ENCODE results near the gene DAGLA. TPM values are rescaled to one million over a fixed set of nuclear protein-coding genes. Genes with fewer than 3 reads are reported as not detected.
"Not testable (repeated sequence)": the region's sequence is repeated elsewhere in the genome, so short reads cannot be mapped to it uniquely, and the experiment has no call there.

Gene DAGLA
- total RNA-seq, 1 donor, result 3.6 TPM

DNA sequence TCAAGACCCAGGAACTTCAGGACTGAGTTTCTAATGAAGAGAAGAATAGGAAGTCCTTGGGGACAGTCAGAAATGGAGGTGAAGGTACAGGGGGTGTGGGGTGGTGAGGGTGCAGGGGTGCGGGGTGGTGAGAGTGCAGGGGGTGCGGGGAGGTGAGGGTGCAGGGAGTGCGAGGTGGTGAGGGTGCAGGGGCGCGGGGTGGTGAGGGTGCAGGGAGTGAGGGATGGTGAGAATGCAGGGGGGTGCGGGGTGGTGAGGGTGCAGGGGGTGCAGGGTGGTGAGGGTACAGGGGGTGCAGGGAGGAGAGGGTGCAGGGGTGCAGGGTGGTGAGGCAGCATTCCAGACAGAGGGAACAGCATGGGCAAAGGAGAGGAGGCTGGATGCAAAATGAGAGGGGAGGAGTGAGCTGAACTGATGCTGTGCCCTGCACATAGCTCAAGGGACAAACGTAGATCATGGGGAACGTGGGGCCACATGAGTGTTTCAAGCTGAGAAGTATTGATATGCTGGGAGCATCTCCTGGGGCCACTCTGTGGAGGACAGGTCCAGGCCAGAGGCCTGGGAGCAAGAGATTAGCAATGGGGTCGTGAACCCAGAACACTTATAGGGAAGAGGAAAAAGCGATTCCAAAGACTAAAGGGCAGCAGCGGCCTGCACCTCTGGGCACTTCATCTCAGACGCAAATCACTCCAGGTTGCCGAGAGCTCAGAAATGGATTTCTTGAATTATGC is 23.7 kb upstream of the DAGLA start:
- no peak overlapping the region for H3K4me3 ChIP-seq (ENCODE audit: insufficient read depth, low read length)
- H3K27ac ChIP-seq (ENCODE audit: low read depth, low read length), result no peak overlapping the region
- H2AFZ ChIP-seq (ENCODE audit: low read length), result no peak overlapping the region
- H3K79me2 ChIP-seq (ENCODE audit: insufficient read depth, low read length), result no peaks in the 10 kb centered on the region
- no peaks in the 10 kb centered on the region for H3K9me3 ChIP-seq (ENCODE audit: low read depth, low read length)
- DNase-seq (ENCODE audit: insufficient read length, low spot score, missing footprints), result no peak
- no peaks in the 10 kb centered on the region for H4K20me1 ChIP-seq (ENCODE audit: insufficient read depth, low read length)
- H3K36me3 ChIP-seq (ENCODE audit: insufficient read depth, low read length), result no peaks in the 10 kb centered on the region
- H3K27me3 ChIP-seq (ENCODE audit: insufficient read depth, low read length), result peaks cover 12% of the 10 kb centered on the region
- TF ChIP-seq, protein P1, sequence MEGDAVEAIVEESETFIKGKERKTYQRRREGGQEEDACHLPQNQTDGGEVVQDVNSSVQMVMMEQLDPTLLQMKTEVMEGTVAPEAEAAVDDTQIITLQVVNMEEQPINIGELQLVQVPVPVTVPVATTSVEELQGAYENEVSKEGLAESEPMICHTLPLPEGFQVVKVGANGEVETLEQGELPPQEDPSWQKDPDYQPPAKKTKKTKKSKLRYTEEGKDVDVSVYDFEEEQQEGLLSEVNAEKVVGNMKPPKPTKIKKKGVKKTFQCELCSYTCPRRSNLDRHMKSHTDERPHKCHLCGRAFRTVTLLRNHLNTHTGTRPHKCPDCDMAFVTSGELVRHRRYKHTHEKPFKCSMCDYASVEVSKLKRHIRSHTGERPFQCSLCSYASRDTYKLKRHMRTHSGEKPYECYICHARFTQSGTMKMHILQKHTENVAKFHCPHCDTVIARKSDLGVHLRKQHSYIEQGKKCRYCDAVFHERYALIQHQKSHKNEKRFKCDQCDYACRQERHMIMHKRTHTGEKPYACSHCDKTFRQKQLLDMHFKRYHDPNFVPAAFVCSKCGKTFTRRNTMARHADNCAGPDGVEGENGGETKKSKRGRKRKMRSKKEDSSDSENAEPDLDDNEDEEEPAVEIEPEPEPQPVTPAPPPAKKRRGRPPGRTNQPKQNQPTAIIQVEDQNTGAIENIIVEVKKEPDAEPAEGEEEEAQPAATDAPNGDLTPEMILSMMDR (IDR thresholded peaks at IDR 0.05; ENCODE audit: extremely low read depth, low read depth, low read length), result no peak
- H3K4me2 ChIP-seq (ENCODE audit: insufficient read depth, low read length), result no peak overlapping the region
- H3K4me1 ChIP-seq (ENCODE audit: insufficient read depth, low read length), result no peaks in the 10 kb centered on the region

DNA sequence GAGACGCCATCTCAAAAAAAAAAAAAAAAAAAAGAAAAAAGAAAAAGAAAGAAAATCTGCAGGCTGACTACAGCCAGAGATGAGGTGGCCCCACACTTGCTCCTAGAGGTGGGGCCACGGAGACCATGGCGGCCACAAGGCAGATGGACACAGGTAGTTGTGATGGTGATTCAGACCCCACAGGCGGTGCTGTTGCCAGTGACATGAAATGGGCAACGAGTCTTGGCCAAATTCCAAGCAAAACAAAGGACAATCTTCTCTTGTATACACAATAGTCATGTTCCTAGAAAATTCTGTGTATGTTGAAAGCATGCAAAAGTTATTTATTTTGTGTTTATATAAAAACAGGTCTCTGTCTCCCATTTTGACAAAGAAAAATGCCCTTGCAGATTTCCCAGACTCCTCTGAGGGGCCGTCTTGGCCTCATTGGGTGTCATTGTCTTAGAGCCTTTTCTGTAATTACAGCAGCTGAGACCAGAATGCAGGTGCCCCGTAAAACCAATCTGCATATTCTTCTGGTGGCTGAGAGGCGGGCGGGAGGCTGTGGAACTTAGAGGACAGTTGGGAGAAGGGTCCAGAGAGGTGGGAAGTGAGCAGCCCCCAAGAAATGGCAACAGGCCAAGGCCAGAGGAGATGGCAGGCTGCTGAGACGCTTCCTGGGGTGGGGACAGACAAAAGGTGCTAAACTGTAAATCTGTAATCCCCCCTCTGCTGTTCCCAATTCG is 22.5 kb upstream of the DAGLA start:
- Histone ChIP-seq H4K20me1 (ENCODE audit: insufficient read depth, low read length) (no peaks in the 10 kb centered on the region), H3K36me3 (ENCODE audit: insufficient read depth, low read length) (no peaks in the 10 kb centered on the region), H3K4me3 (ENCODE audit: insufficient read depth, low read length) (no peak overlapping the region), H2AFZ (ENCODE audit: low read length) (no peak overlapping the region), H3K9me3 (ENCODE audit: low read depth, low read length) (no peaks in the 10 kb centered on the region), H3K79me2 (ENCODE audit: insufficient read depth, low read length) (no peaks in the 10 kb centered on the region), H3K27ac (ENCODE audit: low read depth, low read length) (no peak overlapping the region), H3K4me2 (ENCODE audit: insufficient read depth, low read length) (no peak overlapping the region), H3K4me1 (ENCODE audit: insufficient read depth, low read length) (no peaks in the 10 kb centered on the region), H3K27me3 (ENCODE audit: insufficient read depth, low read length) (peaks cover 18% of the 10 kb centered on the region)
- TF ChIP-seq, protein P1 (IDR thresholded peaks at IDR 0.05; ENCODE audit: extremely low read depth, low read depth, low read length), result no peak
- no peak for DNase-seq (ENCODE audit: insufficient read length, low spot score, missing footprints)

DNA sequence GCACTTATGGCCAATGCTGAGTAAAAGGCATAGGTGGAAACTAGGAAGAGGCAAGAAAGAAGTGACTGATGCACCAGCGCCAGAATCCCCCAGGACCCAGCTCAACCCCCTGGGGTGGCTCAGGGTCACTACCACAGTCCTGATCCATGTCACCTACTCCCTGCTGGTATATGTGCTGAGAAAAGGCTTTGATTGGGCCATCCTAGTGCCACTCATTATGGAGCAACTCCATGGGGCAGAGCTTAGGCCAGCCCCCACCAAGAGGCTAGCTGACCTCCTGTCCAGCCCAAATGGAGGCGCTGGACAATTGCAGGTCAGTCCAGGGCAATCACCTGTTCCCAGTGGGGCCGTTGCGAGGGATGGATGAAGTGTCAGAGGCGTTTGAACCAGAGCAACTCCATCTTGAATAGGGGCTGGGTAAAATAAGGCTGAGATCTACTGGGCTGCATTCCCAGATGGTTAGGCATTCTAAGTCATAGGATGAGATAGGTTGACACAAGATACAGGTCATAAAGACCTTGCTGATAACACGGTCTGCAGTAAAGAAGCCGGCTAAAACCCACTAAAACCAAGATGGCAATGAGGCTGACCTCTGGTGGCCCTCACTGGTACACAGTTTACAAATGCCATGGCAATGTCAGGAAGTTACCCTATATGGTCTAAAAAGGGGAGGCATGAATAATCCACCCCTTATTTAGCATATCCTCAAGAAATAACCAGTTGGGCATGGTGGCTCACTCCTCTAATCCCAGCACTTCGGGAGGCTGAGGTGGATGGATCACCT is 20.6 kb upstream of the DAGLA start:
- H3K27me3 ChIP-seq (ENCODE audit: insufficient read depth, low read length), result peaks cover 9% of the 10 kb centered on the region
- no peak overlapping the region for H3K4me2 ChIP-seq (ENCODE audit: insufficient read depth, low read length)
- no peak overlapping the region for H3K4me3 ChIP-seq (ENCODE audit: insufficient read depth, low read length)
- H3K27ac ChIP-seq (ENCODE audit: low read depth, low read length), result no peak overlapping the region
- DNase-seq (ENCODE audit: insufficient read length, low spot score, missing footprints), result no peak
- no peak overlapping the region for H2AFZ ChIP-seq (ENCODE audit: low read length)
- TF ChIP-seq, protein P1 (IDR thresholded peaks at IDR 0.05; ENCODE audit: extremely low read depth, low read depth, low read length), result no peak
- H4K20me1 ChIP-seq (ENCODE audit: insufficient read depth, low read length), result no peaks in the 10 kb centered on the region
- H3K36me3 ChIP-seq (ENCODE audit: insufficient read depth, low read length), result no peaks in the 10 kb centered on the region
- H3K9me3 ChIP-seq (ENCODE audit: low read depth, low read length), result no peaks in the 10 kb centered on the region
- H3K79me2 ChIP-seq (ENCODE audit: insufficient read depth, low read length), result no peaks in the 10 kb centered on the region
- no peaks in the 10 kb centered on the region for H3K4me1 ChIP-seq (ENCODE audit: insufficient read depth, low read length)

DNA sequence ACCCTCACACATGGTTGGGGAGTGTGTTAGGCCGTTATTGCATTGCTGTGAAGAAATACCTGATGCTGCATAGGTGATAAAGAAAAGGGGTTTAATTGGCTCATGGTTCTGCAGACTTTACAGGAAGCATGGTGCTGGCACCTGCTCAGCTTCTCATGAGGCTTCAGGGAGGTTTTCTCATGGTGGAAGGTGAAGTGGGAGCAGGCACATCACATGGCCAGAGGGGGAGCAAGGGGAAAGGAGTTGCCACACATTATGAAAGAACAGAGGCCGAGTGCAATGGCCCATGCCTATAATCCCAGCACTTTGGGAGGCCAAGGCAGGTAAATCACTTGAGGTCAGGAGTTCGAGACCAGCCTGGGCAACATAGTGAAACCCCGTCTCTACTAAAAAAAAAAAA is 19.2 kb upstream of the DAGLA start:
- not testable (repeated sequence) for H3K4me3 ChIP-seq (ENCODE audit: insufficient read depth, low read length); H3K4me2 ChIP-seq (ENCODE audit: insufficient read depth, low read length); H3K27ac ChIP-seq (ENCODE audit: low read depth, low read length); H3K4me1 ChIP-seq (ENCODE audit: insufficient read depth, low read length); H3K27me3 ChIP-seq (ENCODE audit: insufficient read depth, low read length); H3K36me3 ChIP-seq (ENCODE audit: insufficient read depth, low read length); DNase-seq (ENCODE audit: insufficient read length, low spot score, missing footprints); H3K9me3 ChIP-seq (ENCODE audit: low read depth, low read length); H4K20me1 ChIP-seq (ENCODE audit: insufficient read depth, low read length); H2AFZ ChIP-seq (ENCODE audit: low read length); H3K79me2 ChIP-seq (ENCODE audit: insufficient read depth, low read length)

Measured in osteoblast (primary cell).